Activated CD8-positive, alpha-beta memory T cell treated with anti-CD3 and anti-CD28 coated beads, Interleukin-2, amount 50 U/mL, for 1 hour (primary cell): ENCODE results near the gene ASB7.

ENCODE experiments used
- DNase-seq: peaks from one replicate; pipeline ENCODE4 v3.0.0-alpha.2; 2020; ENCODE audit errors: extremely low read depth

The ASB7 gene

DNA sequence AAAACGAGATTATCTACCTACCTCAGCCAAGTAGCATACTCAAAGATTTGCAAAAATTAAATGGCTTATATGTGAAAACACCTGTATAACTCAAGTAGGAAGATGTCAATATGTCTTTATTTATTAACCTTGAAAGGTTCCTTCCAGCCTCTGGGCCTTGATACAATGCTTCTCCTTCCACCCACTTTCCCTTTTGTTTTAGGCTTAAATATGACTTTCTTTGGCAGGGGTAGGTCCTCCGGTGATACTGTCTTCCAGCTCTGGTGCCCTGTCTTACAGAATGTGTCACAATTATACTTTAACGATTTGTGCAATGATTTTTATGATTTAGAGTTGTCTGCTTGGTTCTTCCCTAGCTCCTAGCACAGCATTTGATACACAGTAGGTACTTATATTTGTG is 4.5 kb upstream of the ASB7 start:
- DNase-seq: no peak

DNA sequence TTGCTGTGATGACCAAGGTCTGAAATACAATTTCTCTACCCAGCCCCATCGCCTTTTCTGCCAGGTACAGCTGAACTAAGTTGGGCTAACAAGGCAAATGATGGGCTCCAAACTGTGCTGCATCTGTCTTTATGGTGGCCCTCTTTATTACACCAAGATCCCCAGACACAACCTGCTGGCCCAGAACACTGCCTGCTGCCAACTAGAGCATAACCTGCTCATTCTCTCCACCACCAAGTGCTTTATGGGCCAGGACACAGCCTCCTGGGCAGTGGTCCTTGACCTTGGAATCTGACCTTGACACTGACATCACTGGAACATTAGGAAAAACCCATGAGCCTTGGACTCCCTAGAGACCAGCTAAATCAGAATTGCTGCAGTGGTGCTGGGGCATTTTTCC is 3.7 kb upstream of the ASB7 start:
- DNase-seq: no peak

GRCh38 chr15:100601163-100601562 is 1.2 kb upstream of the ASB7 start:
- no peak for DNase-seq

- no peak for DNase-seq
Measured at GRCh38 chr15:100601617-100602063, 749 bp upstream of the ASB7 start.

DNA sequence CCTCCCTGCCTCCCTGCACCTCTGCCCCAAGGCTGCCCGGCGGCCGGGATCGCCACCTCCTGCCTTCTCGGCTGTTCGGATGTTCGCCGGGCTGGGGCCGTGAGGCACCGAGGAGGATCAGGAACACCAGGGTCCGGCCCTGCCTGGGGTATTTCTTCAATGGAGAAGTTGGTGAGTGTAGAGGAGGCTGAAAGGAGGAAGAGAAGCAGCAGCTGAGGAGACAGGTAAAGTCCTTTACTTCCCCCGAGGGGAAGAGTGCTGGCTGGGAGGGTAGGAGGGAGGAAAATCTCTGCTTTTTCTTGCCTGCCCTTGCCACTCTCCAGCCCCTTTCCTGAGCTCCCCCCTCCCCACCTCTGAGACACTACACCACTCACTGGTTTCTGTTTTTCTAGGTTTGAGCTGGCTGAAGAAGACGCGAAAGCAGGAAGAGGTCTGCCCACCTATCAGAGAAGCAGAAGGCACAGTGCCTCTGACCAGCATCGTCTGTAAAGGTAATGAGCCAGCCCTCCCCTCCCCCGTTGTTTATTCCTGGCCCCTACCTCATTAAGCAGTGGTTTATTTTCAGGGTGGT is 519 bp downstream of the ASB7 start:
- no peak for DNase-seq

DNA sequence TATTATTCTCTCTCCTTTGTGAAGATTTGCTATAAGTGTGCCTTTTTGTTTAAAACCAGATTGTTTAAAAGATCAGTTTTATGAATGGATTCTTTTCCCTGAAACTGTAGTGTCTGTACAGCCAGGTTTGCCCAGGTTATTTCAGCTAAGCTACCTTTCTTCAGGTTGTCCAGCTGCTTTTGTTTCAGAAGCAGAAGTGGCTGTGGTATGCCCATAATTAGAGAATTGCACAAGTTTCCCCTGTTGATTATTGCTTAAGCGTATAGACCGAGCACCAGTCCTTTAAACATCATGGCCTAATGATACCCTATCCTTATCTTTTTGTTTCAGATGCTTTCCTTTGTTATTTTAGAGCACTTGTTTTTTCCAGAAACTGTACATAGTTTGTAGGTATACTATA is 10.2 kb downstream of the ASB7 start:
- no peak for DNase-seq

GRCh38 chr15:100613208-100613607 is 10.8 kb downstream of the ASB7 start:
- DNase-seq: no peak

DNA sequence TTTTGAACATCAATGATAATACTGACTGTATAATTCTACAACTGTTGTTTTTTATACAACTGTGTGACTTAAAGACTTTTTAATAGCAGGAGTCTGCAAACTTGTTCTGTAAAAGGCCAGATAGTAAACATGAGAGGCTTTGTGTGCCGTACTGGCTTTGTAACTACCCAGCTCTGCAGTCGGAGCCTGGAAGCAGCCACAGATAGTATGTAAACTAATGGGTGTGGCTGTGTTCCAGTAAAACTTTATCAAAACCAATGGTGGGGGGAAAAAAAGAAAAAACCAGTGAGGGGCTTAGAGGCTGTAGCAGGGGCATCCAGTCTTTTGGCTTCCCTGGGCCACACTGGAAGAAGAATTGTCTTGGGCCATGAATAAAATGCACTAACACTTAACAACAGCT is 11.9 kb downstream of the ASB7 start:
- no peak for DNase-seq

- no peak for DNase-seq
Measured at GRCh38 chr15:100614918-100615317, 12.5 kb downstream of the ASB7 start.

GRCh38 chr15:100615801-100616200 is 13.4 kb downstream of the ASB7 start:
- DNase-seq: no peak

GRCh38 chr15:100616700-100617099 is 14.3 kb downstream of the ASB7 start:
- no peak for DNase-seq

DNA sequence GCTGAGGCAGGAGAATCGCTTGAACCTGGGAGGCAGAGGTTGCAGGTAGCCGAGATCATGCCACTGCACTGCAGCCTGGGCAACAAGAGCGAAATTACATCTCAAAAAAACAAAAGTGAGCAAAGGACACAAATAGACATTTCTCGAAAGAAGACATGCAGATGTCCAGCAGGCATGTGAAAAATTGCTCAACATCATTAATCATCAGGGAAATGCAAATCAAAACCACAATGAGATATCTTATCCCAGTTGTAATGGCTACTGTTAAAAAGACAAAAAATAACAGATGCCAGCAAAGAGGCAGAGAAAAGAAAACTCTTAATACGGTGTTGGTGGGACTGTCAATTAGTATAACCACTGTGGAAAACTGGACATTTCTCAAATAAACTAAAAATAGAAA is 20.9 kb downstream of the ASB7 start:
- no peak for DNase-seq

DNA sequence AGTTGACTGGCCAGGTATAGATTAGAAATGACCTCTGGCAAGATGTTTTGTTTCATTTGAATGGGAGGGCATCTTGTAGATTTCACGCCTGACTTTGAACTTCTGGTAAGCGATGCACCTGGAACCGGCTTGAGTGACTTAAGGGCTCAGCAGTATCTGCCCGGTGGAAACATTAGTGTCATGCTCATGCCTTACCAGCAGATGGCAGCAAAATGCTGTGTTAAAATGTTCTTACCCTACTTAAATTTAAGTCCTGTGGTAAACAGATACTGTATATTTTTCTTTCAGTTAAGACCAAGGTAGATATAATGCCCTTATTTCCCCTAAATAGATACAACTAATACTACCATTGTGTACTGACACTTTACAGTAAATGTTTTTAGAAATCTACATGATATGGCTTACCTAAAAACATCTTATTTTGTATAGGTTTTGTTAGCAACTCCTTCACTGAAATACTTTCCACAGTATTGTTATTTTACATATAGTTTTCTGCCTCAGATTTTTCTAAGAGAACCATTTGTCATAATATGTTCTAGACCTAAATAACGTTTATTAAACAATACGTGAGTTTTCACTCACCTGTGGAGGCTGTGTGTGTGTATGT is 25.5 kb downstream of the ASB7 start:
- DNase-seq: peak; percentile 30

DNA sequence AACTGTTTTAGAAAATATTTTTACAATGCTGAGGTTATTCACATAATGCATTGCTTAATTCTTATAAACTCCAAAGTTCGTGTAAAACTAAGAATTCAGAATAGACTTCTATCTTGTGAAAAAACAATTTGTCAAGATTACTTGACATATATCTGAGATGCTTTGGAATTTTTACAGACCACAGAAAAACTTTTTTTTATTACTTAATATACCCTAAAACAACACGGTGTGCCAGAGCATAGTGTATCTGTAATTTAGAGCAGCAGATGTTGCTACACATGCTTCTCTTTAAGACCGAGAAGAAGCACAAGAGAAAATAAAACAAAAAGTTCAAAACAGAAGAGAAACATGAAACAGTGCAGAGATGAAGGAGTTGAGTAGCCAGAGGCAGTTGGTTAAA is 26.4 kb downstream of the ASB7 start:
- DNase-seq: no peak

- no peak for DNase-seq
Measured at GRCh38 chr15:100631831-100632230, 29.4 kb downstream of the ASB7 start.

DNA sequence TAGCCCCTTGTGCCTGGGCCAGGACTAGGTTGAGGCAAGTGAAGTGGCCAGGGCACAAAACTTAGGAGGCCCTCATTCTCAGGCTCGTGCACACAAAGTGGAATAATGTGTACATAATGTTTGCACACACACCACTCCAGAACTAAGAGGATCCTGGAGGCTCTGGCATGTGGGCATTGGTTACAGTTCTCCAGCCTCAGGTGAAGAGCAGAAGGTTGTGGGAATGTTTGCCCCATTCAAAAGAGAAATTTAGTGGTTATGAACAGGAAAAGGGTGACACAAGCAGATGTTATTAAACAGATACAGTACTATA is 31.3 kb downstream of the ASB7 start:
- DNase-seq: no peak

DNA sequence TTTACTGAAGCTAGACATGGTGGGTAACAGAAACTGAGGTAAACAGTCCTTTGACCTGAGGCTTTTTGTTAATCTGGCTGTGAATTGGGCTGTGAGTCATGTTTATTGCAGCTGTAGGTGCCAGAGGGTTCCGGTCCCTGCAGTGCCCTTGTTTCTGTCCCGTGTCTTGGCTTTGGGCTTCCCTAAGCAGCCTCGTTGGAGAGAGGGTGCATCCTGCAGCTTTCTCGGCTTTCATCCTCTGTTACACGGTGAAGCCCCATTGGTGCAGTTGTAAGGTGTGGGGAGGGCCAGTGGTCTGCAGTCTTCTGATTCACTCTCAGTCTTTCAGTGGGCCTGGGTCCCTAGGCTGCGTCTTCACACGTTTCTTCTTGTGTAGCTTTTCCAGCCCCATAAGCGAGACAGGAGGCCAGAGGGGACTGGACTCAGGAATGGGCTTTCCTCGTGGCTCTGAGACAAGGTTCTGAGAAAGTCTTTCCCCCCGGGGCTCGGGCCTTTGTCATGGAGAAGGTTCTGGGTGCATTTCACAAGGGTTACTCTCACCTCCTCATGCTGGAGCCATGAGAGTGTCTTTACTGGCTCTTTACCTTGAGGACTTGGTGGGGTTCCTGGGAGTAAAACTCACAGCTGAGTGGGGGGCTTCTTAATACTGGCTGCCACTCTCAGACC is 33.1 kb downstream of the ASB7 start:
- no peak for DNase-seq

GRCh38 chr15:100638177-100638730 is 35.9 kb downstream of the ASB7 start:
- no peak for DNase-seq

DNA sequence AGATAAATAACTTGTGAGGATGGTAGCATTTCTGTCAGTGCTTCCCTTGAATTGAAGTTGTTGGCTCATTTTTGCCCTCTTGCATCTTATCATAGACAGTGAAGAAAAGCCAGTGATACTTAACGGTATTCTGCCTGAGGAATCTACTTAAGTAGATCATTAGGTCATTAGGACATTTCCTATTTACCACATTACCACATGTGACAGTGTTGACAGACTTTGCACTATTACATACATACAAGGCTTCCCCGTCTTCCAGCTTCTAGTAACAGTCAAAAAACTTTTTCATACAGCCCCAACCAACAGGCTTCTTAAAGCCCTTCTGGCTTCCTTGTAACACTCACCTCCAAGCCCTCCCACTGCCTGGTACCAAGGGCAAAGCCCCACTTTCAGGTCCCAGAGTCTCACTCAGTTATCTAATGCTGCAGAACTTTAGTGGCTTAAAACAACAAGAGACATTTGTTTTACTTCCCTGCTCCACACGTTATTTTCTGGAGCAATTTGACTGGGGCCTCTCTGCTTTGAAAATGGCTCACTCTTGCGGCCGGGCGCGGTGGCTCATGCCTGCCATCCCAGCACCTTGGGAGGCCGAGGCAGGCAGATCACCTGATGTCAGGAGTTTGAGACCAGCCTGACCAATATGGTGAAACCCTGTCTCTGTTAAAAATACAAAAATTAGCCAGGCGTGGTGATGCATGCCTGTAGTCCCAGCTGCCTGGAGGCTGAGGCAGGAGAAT is 40.0 kb downstream of the ASB7 start:
- DNase-seq: no peak

GRCh38 chr15:100642950-100643338 is 40.6 kb downstream of the ASB7 start:
- DNase-seq: no peak

DNA sequence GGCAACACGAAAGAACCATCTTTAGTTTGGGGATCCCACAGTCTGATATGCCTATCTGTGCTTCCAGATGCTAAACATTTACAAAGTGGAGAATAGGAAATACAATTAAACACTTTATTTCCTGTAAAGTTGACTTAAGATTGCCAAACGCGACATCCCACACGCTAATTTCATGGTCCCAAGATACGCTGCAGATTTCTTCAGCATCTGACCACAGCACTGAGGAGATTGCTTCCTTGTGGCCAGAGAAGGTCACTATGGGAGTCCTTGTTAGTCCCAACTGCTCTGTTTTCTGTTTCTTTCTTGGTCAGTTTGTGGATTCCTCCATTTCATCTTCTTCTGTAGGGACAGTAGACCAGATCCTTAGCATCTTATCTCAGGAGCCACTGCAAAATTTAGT is 43.3 kb downstream of the ASB7 start:
- DNase-seq: no peak

DNA sequence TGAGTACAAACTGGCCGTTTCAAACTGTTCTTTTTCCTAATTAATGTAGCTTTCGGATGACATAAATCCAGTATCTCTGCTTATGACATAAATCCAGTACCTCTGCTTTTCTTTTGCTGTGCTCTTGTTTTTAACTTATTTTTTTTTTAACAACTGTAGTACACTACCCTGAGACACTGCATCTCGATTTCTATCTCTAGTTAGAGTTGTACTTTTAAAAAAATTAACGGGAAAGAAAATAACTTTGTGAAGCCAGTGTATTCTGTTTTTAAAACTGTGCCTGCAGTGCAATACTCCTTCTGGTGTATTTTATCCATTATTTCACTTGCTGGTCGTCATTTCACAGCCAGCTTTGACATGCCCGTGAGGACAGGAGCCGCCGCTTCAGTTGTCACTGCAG is 46.6 kb downstream of the ASB7 start:
- DNase-seq: no peak

GRCh38 chr15:100650685-100651084 is 48.3 kb downstream of the ASB7 start:
- no peak for DNase-seq
